ENCODE data around the gene PARP3. TPM values are rescaled to one million over a fixed set of nuclear protein-coding genes. Genes with fewer than 3 reads are reported as not detected.

The PARP3 gene
- total RNA-seq, 4 donors from 2014 or later: 10.9 to 19.0 (median 11.4) TPM

GRCh38 chr3:51934139-51934850 is 7.9 kb upstream of the PARP3 start:
- Histone ChIP-seq H3K4me1 (no peaks in the 10 kb centered on the region), H3K4me3 (no peak overlapping the region), H3K27me3 (no peaks in the 10 kb centered on the region), H3K27ac (no peak overlapping the region), H3K36me3 (peaks cover 0 to 69% of the 10 kb centered on the region in 2 donors), H3K9me3 (no peaks in the 10 kb centered on the region)
- TF ChIP-seq CTCF (IDR thresholded peaks at IDR 0.05 in 4 of 5, conservative IDR thresholded peaks at IDR 0.05 in 1 of 5): no peak
- TF ChIP-seq POLR2A (IDR thresholded peaks at IDR 0.05): no peak
- intact Hi-C loops (cut with DNase I; ENCODE audit: low total_unique reads): no loop called here
- in situ Hi-C loops (cut with MboI; ENCODE audit: low sequenced_read_pairs in 4 of 4): no loop called here
- no peak for DNase-seq
- no peak for ATAC-seq

GRCh38 chr3:51934991-51935885 is 6.9 kb upstream of the PARP3 start:
- TF ChIP-seq POLR2A (IDR thresholded peaks at IDR 0.05) (no peak), CTCF (IDR thresholded peaks at IDR 0.05 in 4 of 5, conservative IDR thresholded peaks at IDR 0.05 in 1 of 5) (no peak)
- no peak overlapping the region for H3K4me3 ChIP-seq
- H3K9me3 ChIP-seq: no peaks in the 10 kb centered on the region
- no peak for DNase-seq
- no peaks in the 10 kb centered on the region for H3K27me3 ChIP-seq
- no peak for ATAC-seq
- intact Hi-C loops (cut with DNase I; ENCODE audit: low total_unique reads): no loop called here
- H3K27ac ChIP-seq: no peak overlapping the region
- in situ Hi-C loops (cut with MboI; ENCODE audit: low sequenced_read_pairs in 4 of 4): no loop called here
- peaks cover 0 to 71% of the 10 kb centered on the region in 2 donors for H3K36me3 ChIP-seq
- H3K4me1 ChIP-seq: peaks cover under 1 to 4% of the 10 kb centered on the region in 2 donors

- intact Hi-C loops (cut with DNase I; ENCODE audit: low total_unique reads) (no loop called here), in situ Hi-C loops (cut with MboI; ENCODE audit: low sequenced_read_pairs in 4 of 4) (no loop called here)
- H3K27me3 ChIP-seq: no peaks in the 10 kb centered on the region
- DNase-seq (no peak), ATAC-seq (no peak)
- H3K4me3 ChIP-seq: no peak overlapping the region
- no peaks in the 10 kb centered on the region for H3K9me3 ChIP-seq
- TF ChIP-seq CTCF (IDR thresholded peaks at IDR 0.05 in 4 of 5, conservative IDR thresholded peaks at IDR 0.05 in 1 of 5) (no peak), POLR2A (IDR thresholded peaks at IDR 0.05) (no peak)
- H3K27ac ChIP-seq: no peak overlapping the region
- peaks cover 10 to 13% of the 10 kb centered on the region in 2 donors for H3K4me1 ChIP-seq
- peaks cover 0 to 71% of the 10 kb centered on the region in 2 donors for H3K36me3 ChIP-seq
Measured at GRCh38 chr3:51935886-51936755, 6.0 kb upstream of the PARP3 start.

- intact Hi-C loops (cut with DNase I; ENCODE audit: low total_unique reads) (no loop called here), in situ Hi-C loops (cut with MboI; ENCODE audit: low sequenced_read_pairs in 4 of 4) (no loop called here)
- H3K4me3 ChIP-seq: no peak overlapping the region
- no peaks in the 10 kb centered on the region for H3K27me3 ChIP-seq
- H3K36me3 ChIP-seq: peaks cover 0 to 71% of the 10 kb centered on the region in 2 donors
- H3K27ac ChIP-seq: no peak overlapping the region
- TF ChIP-seq CTCF (IDR thresholded peaks at IDR 0.05 in 4 of 5, conservative IDR thresholded peaks at IDR 0.05 in 1 of 5) (no peak), POLR2A (IDR thresholded peaks at IDR 0.05) (no peak)
- ATAC-seq: no peak
- no peaks in the 10 kb centered on the region for H3K9me3 ChIP-seq
- H3K4me1 ChIP-seq: peaks cover 13 to 17% of the 10 kb centered on the region in 2 donors
- DNase-seq: no peak
Measured at GRCh38 chr3:51937014-51937413, 5.1 kb upstream of the PARP3 start.

All from gastrocnemius medialis (tissue), 4 donors.